ENCODE measurements around the gene NF2.

DNA sequence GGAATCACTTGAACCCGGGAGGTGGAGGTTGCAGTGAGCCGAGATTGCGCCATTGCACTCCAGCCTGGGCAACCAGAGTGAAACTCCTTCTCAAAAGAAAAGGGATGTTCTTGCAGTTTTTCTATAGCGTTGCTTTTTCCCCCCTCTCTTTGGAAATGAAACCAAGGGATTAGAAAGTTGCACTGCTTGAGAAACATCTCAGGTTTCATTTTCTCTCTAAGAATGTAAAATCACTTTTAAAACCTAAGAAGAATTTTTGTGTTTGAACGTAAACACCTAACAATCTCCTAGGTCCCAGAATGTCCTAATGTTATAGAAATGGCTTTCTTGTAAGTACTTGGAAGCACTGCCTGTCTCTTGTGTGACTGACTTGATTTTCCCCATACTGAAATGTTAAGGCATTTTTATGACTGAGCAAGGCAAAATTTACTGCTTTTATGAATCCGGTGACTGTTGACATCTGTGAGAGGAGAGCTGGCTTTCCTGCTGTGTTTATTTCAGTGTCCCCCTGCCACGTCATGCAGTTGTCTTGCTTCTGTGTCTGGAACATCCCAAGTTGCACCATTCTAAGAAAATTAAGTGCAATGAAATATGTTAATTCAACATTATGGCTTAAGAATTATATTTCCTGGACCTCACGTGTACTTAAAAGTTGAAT, 37.7 kb downstream of the NF2 start:
- TF ChIP-seq EZH2phosphoT487 (IDR thresholded peaks at IDR 0.05; ENCODE audit: borderline replicate concordance) = no peak
- TF ChIP-seq, protein P1, sequence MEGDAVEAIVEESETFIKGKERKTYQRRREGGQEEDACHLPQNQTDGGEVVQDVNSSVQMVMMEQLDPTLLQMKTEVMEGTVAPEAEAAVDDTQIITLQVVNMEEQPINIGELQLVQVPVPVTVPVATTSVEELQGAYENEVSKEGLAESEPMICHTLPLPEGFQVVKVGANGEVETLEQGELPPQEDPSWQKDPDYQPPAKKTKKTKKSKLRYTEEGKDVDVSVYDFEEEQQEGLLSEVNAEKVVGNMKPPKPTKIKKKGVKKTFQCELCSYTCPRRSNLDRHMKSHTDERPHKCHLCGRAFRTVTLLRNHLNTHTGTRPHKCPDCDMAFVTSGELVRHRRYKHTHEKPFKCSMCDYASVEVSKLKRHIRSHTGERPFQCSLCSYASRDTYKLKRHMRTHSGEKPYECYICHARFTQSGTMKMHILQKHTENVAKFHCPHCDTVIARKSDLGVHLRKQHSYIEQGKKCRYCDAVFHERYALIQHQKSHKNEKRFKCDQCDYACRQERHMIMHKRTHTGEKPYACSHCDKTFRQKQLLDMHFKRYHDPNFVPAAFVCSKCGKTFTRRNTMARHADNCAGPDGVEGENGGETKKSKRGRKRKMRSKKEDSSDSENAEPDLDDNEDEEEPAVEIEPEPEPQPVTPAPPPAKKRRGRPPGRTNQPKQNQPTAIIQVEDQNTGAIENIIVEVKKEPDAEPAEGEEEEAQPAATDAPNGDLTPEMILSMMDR (conservative IDR thresholded peaks at IDR 0.05; ENCODE audit: low read length) = no peak
